HG03558 (cell line): ENCODE data around the gene NPPA.
"Not testable (repeated sequence)": the region's sequence is repeated elsewhere in the genome, so short reads cannot be mapped to it uniquely, and the experiment has no call there.

Source experiments
- ATAC-seq: cut with Tn5 transposase; IDR thresholded peaks from one replicate; pipeline ENCODE4 v1.9.1; 2021; ENCODE audit warnings: moderate number of reproducible peaks; ENCODE audit not compliant: unreplicated experiment; ENCODE audit errors: extremely low read depth

The NPPA gene

GRCh38 chr1:11823366-11824137, 24.0 kb downstream of the NPPA start:
- no peak for ATAC-seq

GRCh38 chr1:11822091-11822490, 25.5 kb downstream of the NPPA start:
- ATAC-seq: no peak

GRCh38 chr1:11817192-11817591, 30.4 kb downstream of the NPPA start:
- ATAC-seq: no peak

GRCh38 chr1:11813021-11813420, 34.6 kb downstream of the NPPA start:
- ATAC-seq: no peak

GRCh38 chr1:11807133-11807532, 40.5 kb downstream of the NPPA start:
- no peak for ATAC-seq

GRCh38 chr1:11806307-11806936, 41.2 kb downstream of the NPPA start:
- peak; percentile 15 for ATAC-seq

- peak; percentile 64 for ATAC-seq
These were observed 41.9 kb downstream of the NPPA start, which contains the start of the genes CLCN6 and MTHFR for GRCh38 chr1:11805422-11806306. Gene CLCN6 (plus strand): TSS chr1:11806191. CDS start chr1:11806263, 72 bp downstream. Gene MTHFR (minus strand): TSS chr1:11805964. CDS start chr1:11803116, 2,848 bp downstream.

GRCh38 chr1:11804666-11805421, 42.7 kb downstream of the NPPA start:
- no peak for ATAC-seq

GRCh38 chr1:11803924-11804665, 43.5 kb downstream of the NPPA start:
- not testable (repeated sequence) for ATAC-seq

GRCh38 chr1:11802973-11803885, 44.4 kb downstream of the NPPA start:
- no peak for ATAC-seq

GRCh38 chr1:11802616-11802972, 45.0 kb downstream of the NPPA start:
- ATAC-seq: no peak

GRCh38 chr1:11800756-11801433, 46.7 kb downstream of the NPPA start:
- no peak for ATAC-seq

GRCh38 chr1:11800391-11800755, 47.2 kb downstream of the NPPA start:
- no peak for ATAC-seq

GRCh38 chr1:11799896-11800295, 47.7 kb downstream of the NPPA start:
- no peak for ATAC-seq

- ATAC-seq: no peak
These were observed 48.5 kb downstream of the NPPA start for GRCh38 chr1:11799099-11799498.

- no peak for ATAC-seq
These were observed 49.9 kb downstream of the NPPA start for GRCh38 chr1:11797525-11798216.
